HG03432 (cell line): ENCODE results near the gene C7.

Experiments used
- ATAC-seq: cut with Tn5 transposase; IDR thresholded peaks from one replicate; pipeline ENCODE4 v1.9.1; 2021; ENCODE audit warnings: mild to moderate bottlenecking, moderate library complexity; ENCODE audit not compliant: unreplicated experiment

The C7 gene

DNA sequence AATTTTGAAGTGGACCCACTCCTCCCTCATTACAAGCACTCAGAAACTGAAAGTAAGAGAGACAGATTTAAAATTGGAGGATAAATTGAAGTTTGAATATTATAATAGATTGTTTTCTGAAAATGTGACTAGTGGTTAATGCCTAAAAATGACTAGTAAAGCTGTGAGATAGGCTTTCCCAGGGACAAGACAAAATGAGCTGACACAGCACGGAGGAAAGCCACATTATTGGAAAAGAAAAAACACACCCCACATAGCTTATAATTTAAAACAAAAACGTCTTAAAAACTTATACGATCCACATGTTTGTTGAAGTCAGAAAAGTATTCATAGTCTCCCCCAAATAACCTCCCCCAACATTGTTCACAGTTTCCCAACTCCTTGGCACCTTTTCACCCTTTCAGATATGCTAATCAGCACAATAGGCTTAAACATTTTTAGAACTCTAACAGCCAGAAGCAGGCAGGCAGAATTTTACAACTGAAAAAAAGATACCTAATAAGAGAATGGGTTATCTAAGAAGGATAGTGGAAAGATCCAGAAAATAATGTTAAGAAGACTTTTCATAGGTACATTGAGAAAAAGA, 6.1 kb downstream of the C7 start:
- ATAC-seq = no peak

DNA sequence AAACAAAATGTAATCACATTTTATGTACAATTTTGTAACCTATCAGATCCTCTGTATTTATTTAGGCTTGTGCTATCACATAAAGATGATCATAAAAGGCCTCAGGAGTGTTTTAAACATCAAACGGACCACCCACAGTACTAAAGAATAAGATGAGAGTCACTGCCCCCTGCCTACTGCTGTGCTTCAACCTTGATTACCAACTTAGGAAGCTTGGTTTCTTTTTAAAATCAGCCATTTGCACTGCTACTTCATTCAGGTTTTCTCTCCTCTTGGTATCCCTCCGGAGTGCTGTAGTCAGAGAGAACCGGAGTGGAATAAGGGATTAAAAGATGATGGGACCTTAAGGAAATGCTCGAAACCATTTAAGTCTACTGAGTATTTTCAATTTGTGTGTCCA, 6.9 kb downstream of the C7 start:
- no peak for ATAC-seq

DNA sequence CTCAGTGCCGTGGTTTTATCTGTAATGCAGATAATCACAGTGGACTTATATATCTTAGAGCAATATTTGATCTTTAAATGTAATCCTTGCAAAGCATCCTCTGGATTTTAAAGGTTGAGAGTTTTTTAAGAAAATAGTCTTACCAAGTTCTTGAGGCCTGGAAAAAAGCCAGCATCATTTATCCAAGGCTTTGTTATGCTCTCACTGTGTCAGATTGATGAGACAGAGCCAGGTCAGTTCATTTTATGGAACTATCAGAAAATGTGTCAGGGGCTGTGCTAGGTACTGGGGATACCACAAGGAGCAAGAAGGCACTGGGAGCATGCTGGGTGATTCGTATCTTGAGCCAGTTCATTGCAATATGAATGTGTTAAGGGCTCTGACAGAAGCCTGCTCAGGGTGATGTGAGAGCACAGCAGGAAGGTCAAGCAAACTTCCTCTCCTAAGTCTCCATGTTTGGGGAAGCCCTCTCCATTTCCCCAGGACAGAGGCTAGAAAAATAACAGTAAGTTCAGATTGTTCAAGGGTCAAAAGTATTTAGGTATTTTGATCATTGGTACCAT, 19.7 kb downstream of the C7 start:
- ATAC-seq = no peak

DNA sequence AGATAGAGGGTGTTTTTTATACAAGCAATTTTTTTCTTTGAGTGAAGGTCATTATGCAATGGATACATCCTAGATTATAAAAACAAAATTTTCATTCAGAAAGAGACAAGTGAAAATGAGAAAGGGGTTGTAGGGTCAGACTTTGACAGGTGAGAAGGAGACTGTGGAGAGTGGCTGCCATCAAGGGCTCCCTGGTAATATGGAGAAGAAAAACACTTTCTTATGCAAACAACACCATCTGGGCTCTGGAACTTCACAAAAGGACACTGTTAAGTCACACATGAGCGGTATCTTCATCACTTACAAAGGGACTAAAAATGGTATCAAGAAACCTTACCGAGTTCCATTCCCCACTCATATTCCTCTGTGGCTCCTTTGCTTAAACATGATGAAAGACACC, 23.5 kb downstream of the C7 start:
- ATAC-seq = no peak

DNA sequence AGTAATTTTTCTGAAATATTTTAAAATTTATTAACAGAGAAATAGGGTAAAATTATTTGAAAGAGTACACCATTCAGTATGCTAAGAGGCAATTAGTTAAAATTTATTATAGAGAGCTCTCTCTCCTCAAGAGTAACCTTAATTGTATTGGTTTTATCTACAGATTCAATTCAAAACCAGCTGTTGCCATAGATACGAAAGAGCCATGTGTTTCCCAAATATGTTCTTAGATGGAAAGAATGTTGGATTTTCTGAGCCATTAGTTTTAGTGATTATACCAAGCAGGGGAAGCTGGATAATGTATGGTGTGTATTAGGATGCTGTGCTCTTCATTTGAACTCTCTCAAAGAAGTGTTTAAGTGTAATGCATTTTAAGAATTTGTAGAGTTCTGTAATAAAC, 27.8 kb downstream of the C7 start:
- ATAC-seq = no peak

DNA sequence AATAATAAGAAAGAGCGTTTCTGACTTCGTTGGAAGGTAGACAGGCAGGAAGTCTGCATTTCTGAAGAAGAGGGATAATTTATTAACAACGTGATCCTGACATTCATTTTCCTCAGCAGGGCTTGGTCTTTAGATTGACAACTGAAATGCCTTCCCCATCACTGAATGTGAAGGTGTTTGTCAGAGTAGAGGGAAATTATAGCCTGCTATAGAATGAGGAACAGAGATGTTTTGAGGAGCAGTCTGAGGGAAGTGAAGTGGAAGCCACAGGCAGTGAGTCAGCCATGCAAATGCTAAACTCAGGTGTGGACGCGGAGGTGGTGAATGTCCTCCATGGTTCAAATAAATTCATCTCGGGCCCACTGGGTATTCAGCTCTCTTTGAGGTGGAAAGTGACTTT, 30.5 kb downstream of the C7 start:
- no peak for ATAC-seq

DNA sequence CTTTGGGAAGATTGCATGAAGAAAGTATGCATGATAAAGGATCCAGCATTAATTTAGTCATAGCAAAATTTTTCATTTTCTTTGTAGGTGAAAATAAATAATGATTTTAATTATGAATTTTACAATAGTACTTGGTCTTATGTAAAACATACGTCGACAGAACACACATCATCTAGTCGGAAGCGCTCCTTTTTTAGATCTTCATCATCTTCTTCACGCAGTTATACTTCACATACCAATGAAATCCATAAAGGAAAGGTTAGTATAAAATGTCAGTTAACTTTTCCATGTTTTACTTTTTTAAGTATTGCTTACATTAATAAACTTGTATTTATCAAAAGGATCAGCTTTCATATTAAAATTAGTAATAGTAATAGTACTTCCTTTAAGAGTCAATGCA, 35.8 kb downstream of the C7 start:
- no peak for ATAC-seq

DNA sequence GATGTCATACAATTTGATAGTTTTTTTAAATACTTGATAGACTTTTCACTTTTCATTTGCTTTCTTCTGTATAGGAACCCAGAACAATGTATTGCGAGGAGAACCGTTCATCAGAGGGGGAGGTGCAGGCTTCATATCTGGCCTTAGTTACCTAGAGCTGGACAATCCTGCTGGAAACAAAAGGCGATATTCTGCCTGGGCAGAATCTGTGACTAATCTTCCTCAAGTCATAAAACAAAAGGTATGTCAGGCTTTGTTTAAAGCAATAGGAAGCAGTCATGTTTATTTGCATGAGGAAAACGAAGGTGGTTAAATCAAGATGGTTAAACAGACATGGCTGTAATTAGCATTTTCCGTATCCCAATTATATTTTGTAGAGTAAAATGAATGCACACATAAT, 46.0 kb downstream of the C7 start:
- ATAC-seq = no peak

DNA sequence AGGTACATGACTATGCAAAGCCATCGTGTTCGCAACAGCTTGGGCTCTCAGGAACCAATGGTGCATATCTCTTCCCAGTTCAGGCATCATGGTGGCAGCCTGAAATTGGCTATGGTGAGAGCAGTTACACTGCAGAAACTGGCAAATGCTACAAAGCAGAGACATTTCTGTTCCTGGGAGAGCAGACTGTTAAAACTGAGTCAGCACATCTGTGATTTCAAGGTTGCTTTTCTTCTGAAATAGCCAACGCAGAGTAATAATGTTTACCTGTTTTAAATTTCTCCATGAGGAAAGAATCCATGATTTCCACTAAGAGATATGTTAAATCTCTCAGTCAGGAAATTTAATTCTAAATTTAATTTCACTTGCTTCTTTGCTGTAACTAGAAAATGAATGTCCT, 47.8 kb downstream of the C7 start:
- ATAC-seq = no peak

DNA sequence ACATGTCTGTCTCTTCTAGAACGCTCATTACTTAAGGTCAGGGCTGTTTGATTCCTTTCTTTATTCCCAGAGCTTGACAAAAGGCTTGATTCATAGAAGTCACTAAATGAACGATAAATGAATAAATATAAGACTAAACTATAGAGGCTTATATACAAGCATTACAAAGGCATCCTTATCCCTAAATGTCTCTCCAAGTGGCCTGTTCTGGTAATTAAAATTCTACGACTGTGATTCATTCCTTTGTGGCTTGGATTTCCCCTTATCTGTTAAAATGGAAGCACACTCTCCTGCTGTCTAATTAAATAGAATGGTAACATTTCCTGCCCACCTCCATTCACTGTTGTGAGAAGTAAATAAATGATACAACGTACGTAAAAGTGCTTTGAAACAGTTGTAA, 49.5 kb downstream of the C7 start:
- ATAC-seq = no peak

DNA sequence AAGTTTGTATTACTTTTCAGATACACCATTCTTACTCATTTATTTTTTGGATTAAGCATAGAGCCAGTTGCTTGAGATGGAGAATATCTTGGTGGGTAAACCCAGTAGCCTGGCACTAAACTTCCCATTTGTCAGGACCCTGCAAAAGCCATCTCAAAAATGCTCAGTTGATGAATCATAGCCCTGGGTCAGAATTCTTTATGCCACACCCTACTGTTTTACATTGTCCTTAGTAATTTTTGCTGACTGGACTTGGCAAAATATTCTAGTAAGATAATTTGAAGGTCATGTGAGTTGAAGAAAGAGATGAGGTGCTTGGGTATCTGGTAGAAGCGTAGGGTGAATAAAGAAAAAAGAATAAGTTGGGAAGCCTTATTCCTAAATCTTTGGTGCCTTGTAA, 50.7 kb downstream of the C7 start:
- ATAC-seq = no peak

DNA sequence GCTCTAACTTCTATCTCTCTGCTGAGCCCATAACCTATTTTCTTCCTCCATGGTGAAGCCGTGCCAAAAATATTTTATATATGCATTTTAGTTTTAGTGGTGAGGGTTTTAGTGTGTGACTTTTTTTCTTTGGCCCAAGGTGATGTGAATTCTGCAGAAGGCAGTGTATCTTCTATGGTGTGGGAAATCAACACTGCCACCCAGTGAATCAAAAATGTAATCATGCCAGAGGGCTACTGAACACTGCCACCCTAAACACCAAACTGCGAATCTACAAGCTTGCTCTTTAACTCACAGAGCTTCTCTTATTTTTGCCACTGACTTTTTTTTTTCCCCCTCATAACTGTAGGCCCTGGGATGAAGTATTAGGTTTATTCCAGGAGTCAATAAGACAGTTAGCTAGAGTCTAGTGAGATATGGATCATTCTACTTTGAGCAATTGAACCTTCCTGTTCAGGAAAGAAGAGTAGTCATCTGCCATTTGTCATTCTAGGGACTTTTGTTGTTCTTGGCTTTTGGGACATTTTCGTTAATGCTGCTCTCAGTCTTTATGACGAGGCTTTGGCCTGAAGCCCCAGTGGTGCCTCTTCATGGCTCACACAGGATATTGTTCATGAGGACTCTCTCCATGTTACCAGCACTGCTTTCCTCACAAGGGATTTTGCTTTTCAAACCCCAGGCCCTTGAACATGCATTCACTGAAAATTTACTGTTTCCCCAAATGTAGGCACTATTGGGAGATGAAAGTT, 53.1 kb downstream of the C7 start:
- ATAC-seq = no peak

DNA sequence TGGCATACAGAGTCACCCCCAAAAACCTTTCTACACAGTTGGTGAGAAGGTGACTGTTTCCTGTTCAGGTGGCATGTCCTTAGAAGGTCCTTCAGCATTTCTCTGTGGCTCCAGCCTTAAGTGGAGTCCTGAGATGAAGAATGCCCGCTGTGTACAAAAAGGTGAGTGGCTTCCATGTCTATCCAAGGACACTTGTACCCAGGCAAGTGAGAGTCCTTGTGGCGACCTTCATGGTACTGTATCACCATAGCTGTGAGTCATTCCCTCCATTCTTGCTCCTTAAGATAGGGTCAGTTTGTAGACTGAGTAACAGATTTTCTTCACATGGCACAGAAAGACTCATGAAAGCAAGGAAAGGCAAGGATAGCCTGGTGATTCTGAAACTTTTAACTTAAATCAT, 63.1 kb downstream of the C7 start:
- ATAC-seq = no peak

DNA sequence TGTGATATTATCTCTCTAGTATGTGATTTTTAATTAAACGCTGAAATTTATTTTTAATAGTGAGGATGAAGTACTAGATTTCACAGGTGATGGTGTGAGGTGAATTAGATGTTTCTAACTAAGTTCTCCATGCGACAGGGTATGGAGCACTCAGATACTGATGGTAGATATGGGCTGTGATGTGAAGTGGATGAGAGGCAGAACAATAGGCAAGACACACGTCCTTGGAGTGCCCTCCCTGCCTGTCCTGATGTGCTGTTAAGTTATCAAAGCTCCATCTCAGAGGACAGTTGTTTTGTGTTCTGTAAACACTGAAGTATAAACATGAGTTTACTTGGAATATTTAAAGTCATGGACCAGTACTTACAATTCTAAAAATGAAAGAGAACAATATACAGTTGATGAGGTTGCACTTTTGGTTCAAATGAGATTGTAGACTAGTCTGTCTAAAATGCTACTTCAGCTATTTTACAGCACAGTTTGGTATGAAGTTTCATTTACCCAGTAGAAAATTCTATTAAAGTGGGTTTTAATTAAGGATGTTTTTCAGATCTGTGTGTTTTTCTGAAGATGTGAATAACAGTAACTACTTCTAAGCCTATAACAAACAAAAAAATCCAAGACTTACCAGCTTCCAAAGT, 64.2 kb downstream of the C7 start:
- no peak for ATAC-seq

DNA sequence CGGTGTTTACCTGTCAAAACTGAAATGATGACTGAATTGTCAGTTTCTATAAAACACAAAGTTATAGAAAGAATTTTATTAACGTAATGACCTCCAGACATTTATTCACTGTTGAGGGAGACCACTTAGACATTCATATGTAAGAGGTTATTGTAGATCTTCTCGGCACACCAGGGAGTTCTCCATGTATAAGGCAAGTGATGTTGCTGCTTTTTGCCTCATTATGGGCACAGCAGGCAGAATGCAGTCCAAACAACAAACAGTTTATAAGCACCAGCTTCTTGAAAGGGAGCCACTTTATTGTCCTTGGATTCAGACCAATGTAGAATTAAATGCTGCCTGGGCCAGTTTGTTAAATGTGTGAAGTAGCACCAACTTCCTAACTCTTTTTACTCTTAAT, 66.7 kb downstream of the C7 start:
- ATAC-seq = no peak

DNA sequence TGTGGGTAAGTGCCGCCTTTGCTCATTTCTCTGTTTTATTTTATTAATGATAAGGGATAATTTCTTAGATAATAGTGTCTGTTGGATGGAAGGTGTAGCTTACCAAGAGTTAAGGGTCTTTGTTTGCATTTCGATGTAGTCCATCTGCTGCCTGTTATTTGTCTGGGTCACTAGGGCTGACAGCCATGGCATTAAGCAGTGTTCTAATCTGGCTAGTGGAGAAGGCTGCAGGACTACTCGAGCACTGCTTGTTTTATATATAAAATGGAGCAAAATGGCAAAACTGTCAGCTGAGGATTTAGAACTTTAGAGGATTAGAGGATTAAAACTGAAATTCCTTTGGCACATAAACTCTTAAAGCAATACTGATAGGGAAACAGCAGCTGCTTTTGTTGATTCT, 67.5 kb downstream of the C7 start:
- no peak for ATAC-seq

DNA sequence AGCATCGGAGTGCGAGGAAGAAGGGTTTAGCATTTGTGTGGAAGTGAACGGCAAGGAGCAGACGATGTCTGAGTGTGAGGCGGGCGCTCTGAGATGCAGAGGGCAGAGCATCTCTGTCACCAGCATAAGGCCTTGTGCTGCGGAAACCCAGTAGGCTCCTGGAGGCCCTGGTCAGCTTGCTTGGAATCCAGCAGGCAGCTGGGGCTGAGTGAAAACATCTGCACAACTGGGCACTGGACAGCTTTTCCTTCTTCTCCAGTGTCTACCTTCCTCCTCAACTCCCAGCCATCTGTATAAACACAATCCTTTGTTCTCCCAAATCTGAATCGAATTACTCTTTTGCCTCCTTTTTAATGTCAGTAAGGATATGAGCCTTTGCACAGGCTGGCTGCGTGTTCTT, 72.1 kb downstream of the C7 start:
- no peak for ATAC-seq

DNA sequence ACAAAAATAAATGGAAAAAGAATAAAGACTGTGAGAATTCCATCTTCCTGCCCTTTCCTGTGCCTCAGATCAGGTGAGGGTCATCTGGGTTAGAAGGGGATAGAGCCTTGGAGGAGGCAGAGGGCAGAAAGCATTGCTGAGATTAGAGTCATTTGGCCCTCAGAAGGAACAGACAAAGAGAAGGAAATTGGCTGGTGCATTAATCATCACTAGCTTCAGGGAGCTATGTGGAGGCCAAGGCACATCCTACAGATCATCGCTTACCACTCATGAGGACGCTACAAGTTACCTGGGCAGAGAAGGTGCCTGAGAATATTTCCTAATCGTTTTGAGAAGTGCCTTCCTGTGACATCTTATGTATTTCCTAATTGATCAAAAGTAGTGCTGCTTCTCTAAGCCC, 74.5 kb downstream of the C7 start:
- no peak for ATAC-seq

DNA sequence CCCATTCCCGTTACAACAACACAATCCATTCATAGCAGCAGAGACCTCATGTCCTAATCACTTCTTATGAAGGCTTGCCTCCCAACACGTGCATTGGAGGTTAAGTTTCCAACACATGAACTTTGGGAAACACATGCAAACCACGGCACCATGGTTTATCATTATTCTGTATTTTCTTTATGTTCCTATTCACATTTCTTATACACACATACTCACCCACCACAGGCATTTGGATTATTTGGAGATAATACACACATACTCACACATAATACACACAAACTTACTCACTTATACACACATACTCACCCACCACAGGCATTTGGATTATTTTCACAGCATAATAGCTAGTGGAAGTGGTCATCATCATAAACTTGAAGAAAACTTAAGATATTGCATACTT, 75.6 kb downstream of the C7 start:
- no peak for ATAC-seq

DNA sequence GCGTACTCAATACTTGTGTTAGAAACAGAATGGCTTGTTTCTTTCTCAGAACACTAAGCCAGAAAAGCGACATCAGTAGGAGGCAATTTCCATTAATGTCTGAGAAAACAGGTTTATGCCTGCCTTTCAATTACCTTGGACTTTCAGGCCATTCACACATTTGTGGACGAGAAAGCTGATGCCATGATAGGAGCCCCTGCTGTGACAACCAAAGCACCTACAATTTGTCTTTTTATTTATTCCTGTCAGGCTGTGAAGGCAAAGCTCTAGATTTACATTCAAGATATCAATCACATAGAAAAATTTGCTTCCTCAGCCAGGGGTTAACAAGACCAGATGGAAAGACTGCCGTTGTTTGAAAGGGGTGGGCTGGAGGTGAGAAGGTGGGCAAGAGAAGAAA, 76.2 kb downstream of the C7 start:
- no peak for ATAC-seq

DNA sequence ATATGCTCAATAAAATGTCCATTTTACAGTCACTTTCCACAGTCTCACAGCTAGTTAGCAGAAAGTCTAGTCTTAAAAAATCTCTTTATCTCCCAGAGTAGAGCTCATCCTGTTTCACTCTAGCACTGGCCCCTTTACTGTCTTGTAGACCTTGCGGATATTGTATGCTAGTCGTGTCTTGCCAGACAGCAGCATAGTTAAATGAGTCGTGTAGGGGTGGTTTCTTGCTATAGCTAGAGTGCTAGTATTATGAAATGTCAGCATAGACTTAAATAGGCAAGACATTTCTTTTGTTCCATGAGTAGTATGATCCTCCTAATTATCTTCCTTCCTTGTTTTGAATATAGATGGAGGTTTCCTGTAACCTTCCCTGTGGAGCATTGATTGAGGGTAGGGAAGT, 77.4 kb downstream of the C7 start:
- ATAC-seq = no peak

DNA sequence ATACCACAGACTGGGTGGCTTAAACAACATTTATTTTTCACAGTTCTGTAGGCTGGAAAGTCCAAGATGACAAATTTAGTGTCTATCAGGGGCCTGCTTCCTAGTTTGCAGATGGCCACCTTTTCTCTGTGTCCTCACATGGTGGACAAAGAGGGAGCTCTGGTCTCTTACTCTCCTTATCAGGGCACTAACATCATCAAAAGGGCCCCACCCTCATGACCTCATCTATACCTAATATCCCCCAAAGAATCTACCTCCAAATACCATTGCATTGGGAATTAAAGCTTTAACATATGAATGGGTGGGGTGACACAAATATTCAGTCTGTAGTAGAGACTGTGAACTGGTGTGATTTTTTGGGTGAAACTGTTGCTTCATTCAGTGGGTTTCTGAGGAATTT, 78.1 kb downstream of the C7 start:
- no peak for ATAC-seq
